Raji (cell line): ENCODE results near the gene APAF1.

ENCODE experiments used
- POLR2A ChIP-seq: IDR thresholded peaks from 2 replicates; pipeline ENCODE4 v1.6.1; 2011; ENCODE audit warnings: low read depth, low read length, control low read depth; ENCODE audit not compliant: insufficient read depth

APAF1 gene

DNA sequence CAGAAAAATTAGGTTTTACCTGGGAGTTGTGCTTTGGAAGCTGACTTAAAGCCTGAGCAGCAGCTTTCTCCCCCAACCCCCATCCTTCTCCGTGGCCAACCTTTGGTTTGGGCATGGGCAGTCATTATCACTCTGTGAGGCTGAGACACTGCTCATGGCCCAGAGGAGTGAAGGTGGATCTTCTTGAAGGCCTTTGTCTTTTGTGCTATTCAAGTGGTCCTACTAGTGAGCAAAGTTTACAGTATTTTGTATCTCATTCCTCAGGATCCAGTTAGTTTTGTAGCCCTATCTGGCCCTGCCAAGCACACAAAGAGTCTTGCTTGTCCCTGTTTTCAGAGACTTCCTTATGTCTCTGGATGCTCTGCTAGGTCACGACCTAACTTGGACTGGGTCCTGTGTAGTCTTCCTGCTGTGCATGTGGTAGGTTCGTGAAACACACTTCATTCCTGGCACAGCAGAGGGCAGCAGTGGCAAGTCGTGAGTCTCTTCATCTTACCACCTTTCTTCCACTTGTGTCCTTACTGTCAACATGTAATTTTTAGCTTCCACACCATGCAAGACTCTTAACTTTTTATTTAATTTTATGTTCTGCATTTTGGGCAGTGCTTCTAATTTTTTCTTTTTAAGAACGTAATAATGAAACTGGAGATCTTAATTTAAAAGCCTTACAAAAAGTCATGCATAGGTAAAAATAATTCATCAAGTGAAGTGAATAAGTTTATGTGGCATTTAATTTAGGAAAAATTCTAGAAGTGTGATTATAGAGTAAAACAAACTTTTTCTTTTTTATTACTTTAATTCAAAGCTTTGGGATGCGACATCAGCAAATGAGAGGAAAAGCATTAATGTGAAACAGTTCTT is 53.7 kb downstream of the APAF1 start:
- no peak for TF ChIP-seq POLR2A

DNA sequence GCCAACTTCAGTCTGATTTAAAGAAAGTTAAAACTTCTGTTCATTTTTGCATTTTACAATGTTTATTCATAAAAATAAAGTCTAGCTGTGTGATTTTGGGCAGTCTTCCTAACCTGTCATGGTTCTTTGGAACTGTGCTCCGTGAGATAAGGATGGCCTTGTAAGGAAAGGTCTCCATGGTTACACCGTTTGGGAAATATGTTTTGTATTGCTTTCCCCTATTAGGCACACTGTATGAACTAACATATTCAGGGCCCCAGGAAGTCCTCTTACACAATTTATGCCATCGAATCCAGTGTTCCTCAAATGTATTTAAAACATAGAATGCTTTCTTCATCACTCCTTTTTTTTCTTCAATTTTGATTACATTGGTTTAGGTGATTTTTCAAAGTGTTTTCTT is 54.5 kb downstream of the APAF1 start:
- no peak for TF ChIP-seq POLR2A

DNA sequence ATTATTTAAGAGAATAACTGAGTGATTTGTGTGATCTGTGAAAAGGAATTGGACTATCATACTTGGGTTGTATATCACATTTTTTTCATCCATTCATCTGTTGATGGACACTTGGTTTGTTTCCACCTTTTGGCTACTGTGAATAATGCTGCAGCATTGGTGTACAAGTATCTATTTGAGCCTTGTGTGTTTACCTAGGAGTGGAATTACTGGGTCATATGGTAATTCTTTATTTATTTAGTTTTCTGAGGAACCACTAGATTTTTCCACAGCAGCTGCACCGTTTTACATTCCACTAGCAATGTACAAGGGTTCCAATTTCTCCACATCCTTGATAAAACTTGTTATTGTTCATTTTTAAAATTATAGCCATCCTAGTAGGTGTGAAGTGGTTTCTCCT is 56.1 kb downstream of the APAF1 start:
- no peak for TF ChIP-seq POLR2A

DNA sequence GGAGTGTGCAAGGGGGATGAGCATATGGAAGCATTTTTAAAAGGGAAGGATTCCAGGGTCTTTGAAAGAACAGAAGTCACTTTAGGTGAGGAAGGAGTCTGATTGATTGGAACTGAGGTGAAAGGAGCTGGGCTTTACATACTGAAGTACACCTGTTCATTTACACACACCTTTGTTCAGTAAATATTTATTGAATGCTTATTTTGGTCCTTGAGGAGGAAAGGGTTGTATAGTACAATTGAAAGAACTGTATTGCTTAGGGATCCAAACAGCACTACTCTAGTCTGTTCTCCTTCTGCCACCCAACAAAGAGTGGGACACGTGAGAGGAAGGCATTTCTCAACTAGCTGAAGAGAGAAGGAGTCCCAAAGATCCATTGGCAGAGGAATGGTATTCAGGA is 63.9 kb downstream of the APAF1 start:
- TF ChIP-seq POLR2A = no peak

DNA sequence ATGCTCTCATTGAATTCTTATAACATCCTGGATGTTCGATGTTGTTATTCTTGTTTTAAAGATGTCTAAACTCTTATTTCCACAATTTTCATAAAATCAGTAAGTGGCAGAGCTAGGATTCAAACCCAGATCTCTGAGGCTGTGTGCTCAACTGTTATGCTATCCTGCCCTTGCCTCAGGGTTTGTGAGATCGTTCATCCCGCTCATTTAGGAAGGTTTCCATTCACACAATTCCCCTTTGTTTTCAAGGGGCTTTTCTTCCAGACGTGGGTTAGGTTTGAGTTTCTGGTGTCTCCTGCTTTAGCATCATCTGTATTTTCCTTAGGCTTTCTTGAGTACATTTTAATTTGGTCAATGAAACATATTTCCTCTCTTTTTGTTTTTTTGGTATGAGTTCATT is 69.3 kb downstream of the APAF1 start:
- no peak for TF ChIP-seq POLR2A

DNA sequence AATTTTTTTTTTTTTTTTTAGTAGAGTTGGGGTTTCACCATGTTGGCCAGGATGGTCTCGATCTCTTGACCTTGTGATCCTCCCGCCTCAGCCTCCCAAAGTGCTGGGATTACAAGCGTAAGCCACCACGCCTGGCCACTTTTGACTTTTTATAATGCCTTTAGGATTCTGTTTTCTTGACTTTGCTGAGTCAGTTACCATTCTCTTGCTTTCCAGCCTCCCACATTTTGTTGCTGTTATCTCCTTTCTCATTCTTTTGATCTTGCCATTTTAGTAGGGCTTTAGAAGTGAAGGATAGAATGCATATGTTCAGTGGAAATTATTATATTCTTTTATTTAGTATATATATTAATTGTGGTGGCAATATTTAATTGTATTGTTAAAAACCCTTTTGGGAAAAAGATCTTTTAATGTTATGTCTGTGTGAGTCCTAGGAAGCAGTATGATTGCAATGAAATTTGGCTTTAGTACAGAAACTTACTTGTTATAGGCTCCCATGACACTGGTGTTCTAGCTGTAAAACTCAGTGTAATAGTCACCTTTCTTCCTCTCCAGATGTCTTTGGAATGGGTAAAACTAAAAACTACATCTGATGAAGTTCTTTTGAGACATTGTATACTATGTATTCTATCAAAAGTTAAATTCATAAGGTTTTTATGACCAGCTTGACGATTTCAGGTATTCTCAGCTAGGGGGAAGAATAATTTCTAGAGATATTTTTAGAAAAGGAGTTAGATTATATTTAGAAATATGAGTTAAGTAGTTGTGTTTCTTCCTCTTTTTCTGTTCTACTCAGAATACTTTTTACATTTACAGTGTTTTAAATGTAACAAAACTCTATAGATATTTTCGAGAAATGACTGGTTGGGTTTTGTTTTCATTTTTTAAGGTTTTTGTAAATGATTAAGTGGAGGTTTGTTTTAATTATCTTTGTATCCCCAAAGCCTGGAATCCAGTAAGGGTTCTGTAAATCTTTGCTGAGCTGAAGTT is 74.7 kb downstream of the APAF1 start:
- no peak for TF ChIP-seq POLR2A

DNA sequence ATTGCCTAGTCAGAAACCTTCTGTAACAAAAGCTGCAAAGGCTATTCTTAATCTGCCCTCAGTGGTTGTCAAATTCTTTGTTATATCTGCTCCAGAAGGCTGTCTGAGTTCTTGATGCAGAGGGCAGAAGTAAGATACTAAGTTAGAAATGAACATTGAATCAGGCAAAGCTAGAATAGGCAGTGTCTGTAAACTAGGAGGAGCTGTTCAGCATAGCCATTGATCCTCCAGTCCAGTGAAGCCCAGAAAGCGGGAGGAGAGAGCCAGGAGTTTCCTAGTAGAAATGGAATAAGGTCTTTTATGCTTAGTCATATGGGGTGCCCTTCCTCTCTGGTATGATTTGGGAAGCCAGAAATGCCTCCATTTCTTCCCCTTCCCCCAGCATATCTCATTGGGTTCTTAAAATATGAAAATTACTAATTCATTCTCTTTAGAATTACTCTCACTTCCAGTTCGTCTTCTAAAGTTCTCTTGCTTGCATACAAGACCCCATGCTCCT is 76.2 kb downstream of the APAF1 start:
- TF ChIP-seq POLR2A = no peak

DNA sequence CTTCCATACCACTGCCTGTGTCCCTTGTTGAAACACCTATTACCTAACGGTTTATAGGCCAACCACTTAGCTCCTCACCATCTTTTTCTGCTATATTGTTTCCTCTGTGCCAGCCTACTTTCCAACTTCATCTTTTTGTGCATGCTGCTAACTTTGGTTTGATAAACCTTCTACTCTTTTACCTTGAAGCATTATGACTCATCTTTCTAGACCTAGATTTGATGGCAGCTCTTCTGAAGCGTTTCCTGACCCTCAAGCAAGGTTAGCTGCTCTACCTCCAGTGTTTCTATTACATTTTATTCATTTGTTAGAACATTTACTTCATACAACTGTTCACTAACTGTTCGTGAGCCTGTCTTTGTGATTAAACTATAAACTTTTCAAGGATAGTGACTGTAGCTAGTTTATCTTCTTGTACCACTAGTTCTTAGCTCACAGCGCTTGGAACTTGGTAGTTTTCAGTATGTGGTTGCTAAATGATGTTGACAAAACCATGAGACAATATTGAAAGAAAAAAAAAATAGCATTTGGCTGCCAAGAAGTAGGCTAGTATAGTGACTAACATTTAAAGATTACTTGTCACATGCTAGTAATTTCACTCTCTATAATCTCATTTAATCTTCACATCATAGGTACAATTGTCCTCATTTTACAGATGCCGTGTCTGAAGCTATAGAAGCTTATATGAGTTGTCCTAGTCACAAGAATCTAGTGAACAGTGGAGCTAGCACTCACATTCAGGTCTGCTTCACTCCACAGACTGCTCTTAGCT is 79.5 kb downstream of the APAF1 start:
- TF ChIP-seq POLR2A = no peak

DNA sequence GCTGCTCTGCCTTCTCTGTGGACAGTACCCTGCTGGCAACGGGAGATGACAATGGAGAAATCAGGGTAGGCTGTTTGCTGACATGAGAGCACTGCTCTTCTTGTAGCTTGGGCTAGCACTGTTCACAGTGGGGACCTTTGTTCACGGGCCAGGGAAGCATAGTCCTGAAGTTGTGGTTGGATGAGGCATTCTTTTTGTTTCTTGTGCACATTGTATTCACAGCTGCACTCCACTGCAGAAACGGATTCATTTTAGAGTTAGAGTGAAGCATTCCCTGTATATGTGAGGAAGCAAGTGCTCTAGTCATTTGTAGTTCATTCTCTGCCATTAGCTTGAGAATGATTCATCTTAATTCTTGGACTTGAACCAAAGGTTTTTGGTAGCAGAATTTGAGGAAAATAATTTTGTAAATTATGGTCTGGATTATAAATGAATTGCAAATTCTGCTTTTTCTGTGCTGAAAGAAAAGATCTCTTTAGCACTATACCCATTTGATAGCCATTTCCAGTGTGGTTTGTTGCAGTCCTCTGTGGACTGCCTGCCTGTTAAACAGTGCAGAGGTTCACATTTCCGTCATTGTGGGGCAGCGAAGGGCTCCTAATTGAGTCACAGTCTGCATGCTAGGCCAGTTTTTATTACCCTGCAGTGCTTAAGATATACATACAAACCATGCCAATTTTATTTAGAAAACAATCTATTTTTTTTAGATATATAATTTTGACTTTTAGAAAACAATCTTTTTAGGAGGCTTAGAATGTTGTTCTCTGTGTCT is 80.6 kb downstream of the APAF1 start:
- no peak for TF ChIP-seq POLR2A

DNA sequence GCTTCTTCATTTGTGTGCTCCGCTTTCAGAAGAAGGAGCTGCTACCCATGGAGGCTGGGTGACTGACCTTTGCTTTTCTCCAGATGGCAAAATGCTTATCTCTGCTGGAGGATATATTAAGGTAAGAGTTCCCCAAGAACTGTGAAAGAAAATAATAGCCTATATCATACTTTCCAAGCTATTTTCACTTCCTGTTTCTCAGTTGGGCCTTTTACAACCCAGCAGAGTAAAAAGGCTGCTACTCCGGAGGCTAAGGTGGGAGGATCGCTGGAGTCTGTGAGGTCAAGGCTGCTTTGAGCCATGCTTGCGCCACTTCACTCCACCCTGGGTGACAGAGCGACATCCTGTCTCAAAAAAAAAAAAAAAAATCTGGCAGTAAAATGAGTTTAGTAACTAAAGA is 82.1 kb downstream of the APAF1 start:
- TF ChIP-seq POLR2A = no peak

DNA sequence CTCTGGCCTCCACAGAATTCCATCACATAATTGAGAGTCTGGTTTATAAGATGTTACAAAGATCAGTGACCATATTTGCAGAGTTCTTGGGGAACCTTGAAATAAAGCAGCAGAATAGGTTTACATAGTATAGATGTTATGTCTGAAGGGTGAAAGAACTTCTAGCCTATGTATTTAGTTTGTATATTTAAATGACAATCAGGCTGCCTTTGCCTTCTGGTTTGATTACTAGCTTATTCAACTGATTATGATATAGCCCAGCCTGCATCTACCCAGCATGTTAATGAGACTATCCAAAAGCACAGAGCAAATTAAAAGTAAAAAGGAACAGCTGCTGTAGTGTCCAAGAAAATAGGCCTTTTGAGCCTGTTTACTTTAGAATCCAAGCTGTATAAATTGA is 85.3 kb downstream of the APAF1 start:
- no peak for TF ChIP-seq POLR2A

DNA sequence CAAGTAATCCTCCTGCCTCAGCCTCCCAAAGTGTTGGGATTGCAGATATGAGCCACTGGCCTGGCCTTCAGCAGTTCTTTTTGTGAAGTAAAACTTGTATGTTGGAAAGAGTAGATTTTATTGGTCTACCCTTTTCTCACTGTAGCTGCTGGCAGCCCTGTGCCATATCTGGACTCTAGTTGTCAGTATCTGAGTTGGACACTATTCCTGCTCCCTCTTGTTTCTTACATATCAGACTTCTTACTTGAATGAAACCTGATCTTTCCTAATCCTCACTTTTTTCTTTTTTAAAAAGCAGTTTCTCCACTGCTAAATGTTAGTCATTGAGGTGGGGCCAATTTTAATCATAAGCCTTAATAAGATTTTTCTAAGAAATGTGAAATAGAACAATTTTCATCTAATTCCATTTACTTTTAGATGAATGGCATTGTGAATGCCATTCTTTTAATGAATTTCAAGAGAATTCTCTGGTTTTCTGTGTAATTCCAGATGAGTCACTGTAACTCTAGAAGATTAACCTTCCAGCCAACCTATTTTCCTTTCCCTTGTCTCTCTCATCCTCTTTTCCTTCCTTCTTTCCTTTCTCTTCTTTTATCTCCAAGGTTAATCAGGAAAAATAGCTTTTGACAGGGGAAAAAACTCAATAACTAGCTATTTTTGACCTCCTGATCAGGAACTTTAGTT is 88.7 kb downstream of the APAF1 start:
- no peak for TF ChIP-seq POLR2A

DNA sequence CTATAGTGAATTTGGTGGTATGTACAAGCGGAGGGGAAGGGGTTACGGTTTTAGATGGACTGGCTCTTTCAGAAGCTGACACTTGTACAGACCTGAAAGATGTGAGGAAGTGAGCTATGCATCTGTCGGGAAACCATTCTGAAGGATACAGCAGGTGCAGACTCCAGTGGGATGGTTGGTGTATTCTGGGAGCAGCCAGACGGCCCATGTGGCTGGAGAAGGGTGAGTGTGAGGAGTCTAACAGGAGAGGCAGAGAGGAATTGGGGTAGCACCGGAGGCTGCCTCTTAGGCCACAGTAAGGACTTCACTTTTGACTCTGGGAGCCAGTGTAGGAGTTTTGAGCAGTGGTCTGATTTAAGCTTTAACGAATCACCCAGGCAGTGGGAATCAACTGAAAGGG is 90.7 kb downstream of the APAF1 start:
- TF ChIP-seq POLR2A = no peak
